ENCODE data around the gene INPP5B.
"Not testable (repeated sequence)": the region's sequence is repeated elsewhere in the genome, so short reads cannot be mapped to it uniquely, and the experiment has no call there.

The INPP5B gene

DNA sequence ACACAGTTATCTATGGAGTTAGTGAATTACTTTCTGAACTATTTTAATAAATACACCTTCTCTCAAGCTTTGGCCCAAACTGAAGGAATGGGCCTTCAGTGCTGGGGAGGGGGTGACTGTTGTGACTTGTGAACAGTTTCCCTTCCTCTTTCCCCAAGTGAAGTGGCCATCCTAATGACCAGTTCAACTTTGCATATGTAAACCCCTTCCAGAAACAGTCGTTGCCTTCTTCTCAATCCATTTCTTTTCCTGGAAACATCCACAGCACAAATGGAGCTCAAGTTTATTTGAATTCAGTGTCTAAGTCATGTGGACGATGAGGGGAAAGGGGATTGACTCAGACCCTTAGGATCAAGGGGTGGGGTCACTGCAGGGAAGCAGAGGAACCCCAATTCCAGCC, 1.3 kb upstream of the INPP5B start:
- no peak for DNase-seq (ENCODE audit: low spot score)

DNA sequence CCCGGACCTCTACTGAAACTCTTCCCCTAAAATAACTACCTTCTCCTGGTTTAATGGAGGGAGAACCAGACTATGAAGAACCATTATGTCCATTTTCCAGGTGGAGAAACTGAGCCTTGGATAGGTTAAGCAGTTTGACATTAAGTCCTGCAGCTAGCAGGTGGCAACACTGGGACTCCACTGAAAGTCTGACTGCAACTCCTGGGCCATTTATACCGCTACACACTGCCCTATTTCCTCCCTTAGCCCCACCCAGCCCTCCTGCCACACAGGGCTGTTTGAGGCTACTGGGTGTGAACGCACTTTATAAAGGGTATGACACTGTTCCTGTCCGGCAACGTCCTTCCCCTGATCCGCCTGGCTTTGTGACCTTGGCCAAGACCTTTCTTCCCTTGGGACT, 511 bp upstream of the INPP5B start:
- no peak for DNase-seq (ENCODE audit: low spot score)

DNA sequence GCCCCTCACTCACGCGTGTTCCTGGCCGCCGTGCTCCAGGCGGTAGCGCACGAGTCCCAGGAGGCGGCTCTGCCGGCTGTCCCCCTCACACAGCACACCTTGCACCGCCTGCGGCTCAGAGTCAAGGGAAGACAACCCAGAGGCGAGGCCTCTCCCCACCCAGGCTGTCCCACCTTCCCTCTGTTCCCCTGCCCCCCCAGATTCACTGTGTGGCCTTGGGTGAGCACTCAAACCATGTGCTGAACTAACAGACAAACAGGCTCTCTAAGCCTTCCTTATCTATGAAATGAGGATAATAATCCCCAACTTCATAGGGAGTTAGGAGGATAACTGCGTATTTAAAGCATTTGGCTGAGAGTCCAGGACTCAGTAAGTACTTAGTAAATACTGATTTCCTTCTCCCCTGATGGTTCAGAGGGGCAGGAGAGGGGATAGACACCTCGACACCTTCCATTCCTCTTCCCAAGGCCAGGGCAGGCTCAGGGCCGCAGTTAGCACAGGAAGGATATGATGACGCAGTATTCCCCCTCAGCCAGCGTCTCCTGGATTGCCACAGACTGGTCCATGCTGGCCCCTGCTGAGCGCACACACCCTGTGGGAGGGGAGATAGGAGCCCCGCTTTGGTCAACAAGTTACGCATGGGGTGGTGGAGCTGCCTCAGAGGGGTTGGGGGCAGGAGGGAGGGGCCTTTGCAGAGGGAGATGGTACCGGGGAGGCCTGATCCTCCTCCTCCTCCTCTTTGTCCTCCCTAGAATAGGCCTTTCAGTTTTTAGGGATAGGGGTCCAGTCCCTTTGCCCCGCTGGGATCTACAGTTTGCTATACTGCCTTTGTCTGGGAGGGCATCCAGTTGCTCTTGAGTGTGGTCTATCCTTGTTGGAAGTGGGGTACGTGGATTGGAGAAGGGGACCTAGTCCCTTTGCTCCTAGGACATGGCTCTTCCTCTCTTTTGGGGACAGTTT, 830 bp downstream of the INPP5B start:
- DNase-seq (ENCODE audit: low spot score): peak; percentile 27

- DNase-seq (ENCODE audit: low spot score): no peak
Observed at GRCh38 chr1:37945251-37945650, 1.6 kb downstream of the INPP5B start.

GRCh38 chr1:37944816-37945215, 2.0 kb downstream of the INPP5B start:
- DNase-seq (ENCODE audit: low spot score): no peak

- no peak for DNase-seq (ENCODE audit: low spot score)
Observed at GRCh38 chr1:37944086-37944763, 2.6 kb downstream of the INPP5B start.

DNA sequence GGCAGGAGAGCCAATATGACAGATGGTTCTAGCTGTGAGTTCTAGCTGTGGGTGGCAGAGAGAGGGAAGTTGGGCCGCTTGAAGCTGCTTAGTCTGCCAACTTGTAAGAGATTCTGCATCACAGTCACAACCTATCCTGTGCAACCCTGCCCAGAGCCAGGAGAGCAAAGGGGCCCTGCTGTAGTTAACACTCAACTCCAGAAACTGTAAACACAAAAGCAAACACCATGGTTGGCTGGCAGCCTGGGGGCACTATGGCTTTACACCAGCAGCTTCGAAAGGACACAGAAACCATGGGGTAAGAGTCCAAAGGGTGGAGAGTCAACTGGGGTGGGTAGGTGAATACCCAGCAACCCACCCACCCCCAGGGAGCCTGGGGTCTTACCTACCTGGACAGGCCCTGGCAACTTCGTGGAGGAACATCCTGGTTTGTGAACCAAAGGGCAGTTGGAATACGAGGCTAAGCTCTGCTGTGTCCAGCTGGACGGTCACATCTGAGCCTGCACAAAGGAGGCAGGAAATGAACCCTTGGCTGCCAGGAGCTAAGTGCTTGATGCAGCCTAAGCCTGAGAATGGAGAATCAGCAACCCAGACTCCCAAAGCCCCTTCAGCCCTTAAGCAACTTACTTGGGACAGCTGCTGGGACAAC, 6.4 kb downstream of the INPP5B start:
- peak; percentile 68 for DNase-seq (ENCODE audit: low spot score)

- DNase-seq (ENCODE audit: low spot score): not testable (repeated sequence)
Observed at GRCh38 chr1:37936760-37937159, 10.1 kb downstream of the INPP5B start.

GRCh38 chr1:37932759-37933158, 14.1 kb downstream of the INPP5B start:
- DNase-seq (ENCODE audit: low spot score): no peak

GRCh38 chr1:37931361-37932158, 15.3 kb downstream of the INPP5B start:
- DNase-seq (ENCODE audit: low spot score): peak; percentile 96

- no peak for DNase-seq (ENCODE audit: low spot score)
Observed at GRCh38 chr1:37931102-37931360, 15.8 kb downstream of the INPP5B start.

- DNase-seq (ENCODE audit: low spot score): no peak
Observed at GRCh38 chr1:37930246-37931101, 16.4 kb downstream of the INPP5B start.

- DNase-seq (ENCODE audit: low spot score): no peak
Observed at GRCh38 chr1:37926038-37926924, 20.6 kb downstream of the INPP5B start.

- no peak for DNase-seq (ENCODE audit: low spot score)
Observed at GRCh38 chr1:37925316-37925715, 21.5 kb downstream of the INPP5B start.

DNA sequence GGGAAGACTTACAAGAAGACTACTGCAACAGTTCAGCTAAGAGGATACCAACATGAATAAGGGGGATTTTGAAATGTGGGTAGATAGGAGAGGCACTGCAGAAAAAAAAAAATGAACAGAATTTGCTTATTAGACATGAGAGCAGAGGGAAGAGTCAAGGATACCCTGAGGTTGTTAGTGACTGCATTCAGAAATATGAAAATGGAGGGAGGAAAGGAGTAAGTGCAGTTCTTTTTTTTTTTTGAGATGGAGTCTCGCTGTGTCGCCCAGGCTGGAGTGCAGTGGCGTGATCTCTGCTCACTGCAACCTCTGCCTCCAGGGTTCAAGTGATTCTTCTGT, 23.3 kb downstream of the INPP5B start:
- no peak for DNase-seq (ENCODE audit: low spot score)

GRCh38 chr1:37922767-37923550, 23.9 kb downstream of the INPP5B start:
- DNase-seq (ENCODE audit: low spot score): peak; percentile 62

GRCh38 chr1:37919277-37919676, 27.6 kb downstream of the INPP5B start:
- no peak for DNase-seq (ENCODE audit: low spot score)

- no peak for DNase-seq (ENCODE audit: low spot score)
Observed at GRCh38 chr1:37915476-37916093, 31.3 kb downstream of the INPP5B start.
